Fibroblast of lung (primary cell): ENCODE data around the gene SULT1C2.

Experiments used
- CTCF ChIP-seq, 2 donors: IDR thresholded peaks in 1 of 2; conservative IDR thresholded peaks in 1 of 2; 1 replicate in 1 of 2; 2 replicates in 1 of 2; pipeline ENCODE4 v1.5.1; 2011 to 2012; ENCODE audit warnings: low read length in 2 of 2, control low read depth in 1 of 2, inconsistent platforms in 1 of 2, low read depth in 1 of 2, mild to moderate bottlenecking in 1 of 2
- EZH2 ChIP-seq: IDR thresholded peaks from 2 replicates; pipeline ENCODE4 v1.5.1; 2012; ENCODE audit warnings: low read length, control low read depth, mild to moderate bottlenecking; ENCODE audit errors: missing control alignments

DNA sequence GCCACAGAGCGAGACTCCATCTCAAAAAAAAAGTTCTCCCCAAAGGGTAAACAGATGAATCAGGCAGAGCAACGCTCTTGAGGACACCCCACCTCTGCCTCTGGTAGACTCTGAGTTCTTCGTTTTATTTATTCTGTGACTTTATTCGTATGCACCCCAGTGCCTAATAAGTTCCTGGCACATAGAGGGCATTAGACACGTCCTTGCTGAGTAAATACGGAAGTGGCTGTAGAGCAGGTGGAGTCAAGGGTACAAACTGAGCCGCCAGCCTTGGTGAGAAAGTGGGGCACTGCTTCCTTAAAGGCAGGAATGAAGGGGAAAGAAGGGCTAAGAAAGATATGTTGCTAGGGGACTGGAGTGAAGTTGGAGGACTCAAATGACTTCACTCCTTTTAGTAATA, 12.9 kb downstream of the SULT1C2 start:
- TF ChIP-seq CTCF (conservative IDR thresholded peaks at IDR 0.05 in 1 of 2, IDR thresholded peaks at IDR 0.05 in 1 of 2; ENCODE audit: low read depth in 1 of 2, low read length in 2 of 2): no peak
- no peak for TF ChIP-seq EZH2
